Heart left ventricle (tissue), 13 donors: ENCODE results near the gene ITGB4.

ENCODE experiments used
- POLR2A ChIP-seq, 2 donors: fragments of 450-650 bp; IDR thresholded peaks; one replicate each; pipeline ENCODE4 v1.6.1; 2017; ENCODE audit warnings: antibody characterized with exemption in 2 of 2, mild to moderate bottlenecking in 2 of 2, moderate library complexity in 2 of 2
- TF ChIP-seq, protein P1 (sequence below), 12 donors: fragments of 200-600 bp; sonication (generic) in 4 of 12; IDR thresholded peaks; one replicate each; pipeline versions ENCODE4 v1.5.0 to v1.8.0; 2018 to 2022; ENCODE audit warnings: antibody characterized with exemption in 12 of 12, mild to moderate bottlenecking in 5 of 12
- donor health status: ischemic (EF 13 %, LVEDD 7.1; RV severe dilation, severe dysfunction).
- donor health status: DM: no; HTN: yes; CAD: no.
- donor health status: DM: no; HTN: no; CAD: no.
- donor health status: ischemic (EF 25% LVEDD 6.9; RV normal size, moderate dysfunction).
- donor health status: ischemic (EF 25% LVEDD 5.7; RV mildly dilated, moderate dysfunction).
- donor health status: ischemic (EF 35%, LVEDD 5.7; RV mildly dilated, moderate dysfunction).
- donor health status: nonischemic (EF 11% LVEDD 7.7; RV severe dilation, severe dysfunction).
- donor health status: DM: yes; HTN: yes; CAD: no.
- donor health status: PGD.
- donor health status: ischemic (EF 29% LVEDD 5.4; RV normal size, mild dysfunction).
- donor health status: nonischemic (EF 23%, LVEDD 6.1; RV moderate dilation, normal function).

DNA sequence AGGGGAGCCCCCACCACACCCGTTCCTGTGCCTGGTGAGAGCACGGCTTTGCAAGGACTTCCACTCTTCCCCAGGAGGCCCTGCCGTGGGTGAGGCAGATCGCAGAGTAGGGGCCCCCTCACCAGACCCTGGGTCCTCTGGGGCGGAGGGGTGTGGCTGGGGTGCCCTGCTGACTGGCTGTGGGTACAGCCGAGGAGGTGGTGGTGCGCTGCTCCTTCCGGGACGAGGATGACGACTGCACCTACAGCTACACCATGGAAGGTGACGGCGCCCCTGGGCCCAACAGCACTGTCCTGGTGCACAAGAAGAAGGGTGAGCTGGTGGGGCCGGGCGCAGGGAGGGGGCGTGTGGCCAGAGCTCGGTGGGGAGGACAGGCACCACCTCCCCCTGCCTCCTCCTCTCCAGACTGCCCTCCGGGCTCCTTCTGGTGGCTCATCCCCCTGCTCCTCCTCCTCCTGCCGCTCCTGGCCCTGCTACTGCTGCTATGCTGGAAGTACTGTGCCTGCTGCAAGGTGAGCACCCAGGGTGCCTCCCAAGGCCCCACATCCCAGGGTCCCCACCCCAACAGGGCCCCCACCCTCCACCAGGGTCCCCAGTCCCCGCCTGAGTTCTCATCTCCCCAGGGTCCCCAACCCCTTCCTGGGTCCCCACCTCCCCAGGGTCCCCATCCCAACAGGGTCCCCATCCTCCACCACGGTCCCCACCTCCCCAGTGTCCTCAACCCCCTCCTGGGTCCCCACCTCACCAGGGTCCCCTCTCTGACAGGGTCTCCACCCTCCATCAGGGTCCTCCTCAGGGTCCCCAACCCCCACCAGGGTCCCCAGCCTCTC lies 16.1 kb downstream of the ITGB4 start:
- TF ChIP-seq, protein P1, sequence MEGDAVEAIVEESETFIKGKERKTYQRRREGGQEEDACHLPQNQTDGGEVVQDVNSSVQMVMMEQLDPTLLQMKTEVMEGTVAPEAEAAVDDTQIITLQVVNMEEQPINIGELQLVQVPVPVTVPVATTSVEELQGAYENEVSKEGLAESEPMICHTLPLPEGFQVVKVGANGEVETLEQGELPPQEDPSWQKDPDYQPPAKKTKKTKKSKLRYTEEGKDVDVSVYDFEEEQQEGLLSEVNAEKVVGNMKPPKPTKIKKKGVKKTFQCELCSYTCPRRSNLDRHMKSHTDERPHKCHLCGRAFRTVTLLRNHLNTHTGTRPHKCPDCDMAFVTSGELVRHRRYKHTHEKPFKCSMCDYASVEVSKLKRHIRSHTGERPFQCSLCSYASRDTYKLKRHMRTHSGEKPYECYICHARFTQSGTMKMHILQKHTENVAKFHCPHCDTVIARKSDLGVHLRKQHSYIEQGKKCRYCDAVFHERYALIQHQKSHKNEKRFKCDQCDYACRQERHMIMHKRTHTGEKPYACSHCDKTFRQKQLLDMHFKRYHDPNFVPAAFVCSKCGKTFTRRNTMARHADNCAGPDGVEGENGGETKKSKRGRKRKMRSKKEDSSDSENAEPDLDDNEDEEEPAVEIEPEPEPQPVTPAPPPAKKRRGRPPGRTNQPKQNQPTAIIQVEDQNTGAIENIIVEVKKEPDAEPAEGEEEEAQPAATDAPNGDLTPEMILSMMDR (IDR thresholded peaks at IDR 0.05): no peak
- TF ChIP-seq POLR2A (IDR thresholded peaks at IDR 0.05): no peak
